ENCODE results near the gene LBP.
A peak's percentile ranks its signal among the peaks of the same experiment; 100 is the strongest.
"Not testable (repeated sequence)": the region's sequence is repeated elsewhere in the genome, so short reads cannot be mapped to it uniquely, and the experiment has no call there.

The LBP gene

DNA sequence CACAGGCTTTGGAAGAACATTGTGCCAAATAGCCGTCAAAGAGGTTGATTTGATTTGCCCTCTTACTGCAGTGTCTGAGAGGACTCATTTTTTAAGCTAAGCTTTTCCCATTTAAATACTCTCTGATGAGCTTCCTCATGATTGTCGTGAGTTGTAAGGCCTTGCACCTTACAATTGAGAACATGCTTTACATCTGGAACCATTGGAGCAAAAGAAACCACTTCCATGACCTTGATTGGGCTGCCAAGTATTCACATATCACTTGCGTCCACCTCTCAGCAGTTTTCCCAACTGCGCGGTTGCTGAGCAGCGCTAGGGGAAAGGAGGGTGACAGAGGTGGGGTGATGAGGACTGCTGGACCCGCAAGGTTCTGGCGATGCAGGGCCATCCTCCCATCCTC, 12.3 kb upstream of the LBP start:
- Histone ChIP-seq H3K27ac (ENCODE audit: poor library complexity, severe bottlenecking) (no peak overlapping the region), H3K4me3 (ENCODE audit: severe bottlenecking) (no peak overlapping the region), H3K9me3 (ENCODE audit: severe bottlenecking) (no peaks in the 10 kb centered on the region), H3K36me3 (ENCODE audit: low read depth) (no peaks in the 10 kb centered on the region), H3K4me1 (ENCODE audit: insufficient read depth, poor library complexity, severe bottlenecking) (no peaks in the 10 kb centered on the region), H3K27me3 (ENCODE audit: insufficient read depth, poor library complexity, severe bottlenecking) (no peaks in the 10 kb centered on the region)
- DNase-seq (ENCODE audit: low spot score) (no peak), ATAC-seq (ENCODE audit: low read depth) (no peak)
- TF ChIP-seq, protein P1, sequence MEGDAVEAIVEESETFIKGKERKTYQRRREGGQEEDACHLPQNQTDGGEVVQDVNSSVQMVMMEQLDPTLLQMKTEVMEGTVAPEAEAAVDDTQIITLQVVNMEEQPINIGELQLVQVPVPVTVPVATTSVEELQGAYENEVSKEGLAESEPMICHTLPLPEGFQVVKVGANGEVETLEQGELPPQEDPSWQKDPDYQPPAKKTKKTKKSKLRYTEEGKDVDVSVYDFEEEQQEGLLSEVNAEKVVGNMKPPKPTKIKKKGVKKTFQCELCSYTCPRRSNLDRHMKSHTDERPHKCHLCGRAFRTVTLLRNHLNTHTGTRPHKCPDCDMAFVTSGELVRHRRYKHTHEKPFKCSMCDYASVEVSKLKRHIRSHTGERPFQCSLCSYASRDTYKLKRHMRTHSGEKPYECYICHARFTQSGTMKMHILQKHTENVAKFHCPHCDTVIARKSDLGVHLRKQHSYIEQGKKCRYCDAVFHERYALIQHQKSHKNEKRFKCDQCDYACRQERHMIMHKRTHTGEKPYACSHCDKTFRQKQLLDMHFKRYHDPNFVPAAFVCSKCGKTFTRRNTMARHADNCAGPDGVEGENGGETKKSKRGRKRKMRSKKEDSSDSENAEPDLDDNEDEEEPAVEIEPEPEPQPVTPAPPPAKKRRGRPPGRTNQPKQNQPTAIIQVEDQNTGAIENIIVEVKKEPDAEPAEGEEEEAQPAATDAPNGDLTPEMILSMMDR (IDR thresholded peaks at IDR 0.05; ENCODE audit: poor library complexity, severe bottlenecking) = no peak

DNA sequence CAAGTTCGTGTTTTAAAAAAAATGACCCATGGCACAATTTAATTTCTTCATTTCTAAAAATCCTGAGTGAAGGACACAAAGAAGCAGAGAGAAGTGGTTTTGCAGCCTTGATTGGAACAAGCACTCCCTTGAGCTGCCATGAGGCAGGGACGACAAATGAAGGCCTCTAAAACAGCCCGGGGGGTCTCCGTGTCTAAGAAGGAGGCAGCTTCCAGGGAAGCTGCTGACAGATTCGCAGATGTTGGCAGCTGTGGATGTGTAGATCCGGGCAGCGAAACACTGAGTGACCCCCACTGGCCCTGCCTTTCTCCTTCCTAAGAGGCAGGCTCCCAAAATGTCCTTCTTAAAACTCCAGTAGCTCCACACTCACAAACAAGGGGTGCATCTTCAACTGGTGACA, 9.6 kb upstream of the LBP start:
- Histone ChIP-seq H3K27me3 (ENCODE audit: insufficient read depth, poor library complexity, severe bottlenecking) (no peaks in the 10 kb centered on the region), H3K4me3 (ENCODE audit: severe bottlenecking) (no peak overlapping the region), H3K27ac (ENCODE audit: poor library complexity, severe bottlenecking) (no peak overlapping the region), H3K36me3 (ENCODE audit: low read depth) (no peaks in the 10 kb centered on the region), H3K9me3 (ENCODE audit: severe bottlenecking) (no peaks in the 10 kb centered on the region), H3K4me1 (ENCODE audit: insufficient read depth, poor library complexity, severe bottlenecking) (no peaks in the 10 kb centered on the region)
- TF ChIP-seq, protein P1 (IDR thresholded peaks at IDR 0.05; ENCODE audit: poor library complexity, severe bottlenecking) = no peak
- DNase-seq (ENCODE audit: low spot score) (no peak), ATAC-seq (ENCODE audit: low read depth) (no peak)

DNA sequence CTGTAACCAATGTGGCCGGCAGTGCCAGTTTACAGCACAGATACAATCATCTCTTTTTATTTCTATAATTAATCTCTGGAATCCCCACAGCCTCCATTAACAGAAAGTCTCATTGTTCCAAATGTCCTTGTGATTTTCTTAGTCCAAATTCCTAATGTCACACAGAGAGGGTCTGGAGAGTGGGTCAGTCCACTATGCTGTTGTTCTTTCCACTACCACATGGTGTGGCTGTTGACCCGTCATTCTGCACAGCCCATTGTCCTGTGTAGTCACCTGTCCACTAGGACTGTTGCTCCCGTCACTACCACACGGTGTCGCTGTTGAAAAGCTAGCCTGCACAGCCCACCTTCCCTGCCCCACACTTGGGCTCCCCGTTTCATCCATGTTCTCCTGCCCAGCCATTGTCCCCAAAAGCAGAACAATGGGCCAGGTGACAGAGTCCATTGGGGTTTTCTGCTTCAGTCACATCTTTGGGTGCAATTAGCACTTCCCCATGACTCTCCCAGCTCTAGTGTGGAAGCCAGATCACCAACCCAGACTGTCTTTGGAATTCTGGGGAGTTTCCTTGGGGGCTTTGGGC, 8.6 kb upstream of the LBP start:
- H3K4me3 ChIP-seq (ENCODE audit: severe bottlenecking) = no peak overlapping the region
- H3K36me3 ChIP-seq (ENCODE audit: low read depth) = no peaks in the 10 kb centered on the region
- no peaks in the 10 kb centered on the region for H3K9me3 ChIP-seq (ENCODE audit: severe bottlenecking)
- H3K27me3 ChIP-seq (ENCODE audit: insufficient read depth, poor library complexity, severe bottlenecking) = no peaks in the 10 kb centered on the region
- H3K27ac ChIP-seq (ENCODE audit: poor library complexity, severe bottlenecking) = no peak overlapping the region
- no peaks in the 10 kb centered on the region for H3K4me1 ChIP-seq (ENCODE audit: insufficient read depth, poor library complexity, severe bottlenecking)
- ATAC-seq (ENCODE audit: low read depth) (peak; percentile 40; the same call in 2 of the 3 replicates), DNase-seq (ENCODE audit: low spot score) (no peak)
- TF ChIP-seq, protein P1 (IDR thresholded peaks at IDR 0.05; ENCODE audit: poor library complexity, severe bottlenecking) = peak; percentile 84

DNA sequence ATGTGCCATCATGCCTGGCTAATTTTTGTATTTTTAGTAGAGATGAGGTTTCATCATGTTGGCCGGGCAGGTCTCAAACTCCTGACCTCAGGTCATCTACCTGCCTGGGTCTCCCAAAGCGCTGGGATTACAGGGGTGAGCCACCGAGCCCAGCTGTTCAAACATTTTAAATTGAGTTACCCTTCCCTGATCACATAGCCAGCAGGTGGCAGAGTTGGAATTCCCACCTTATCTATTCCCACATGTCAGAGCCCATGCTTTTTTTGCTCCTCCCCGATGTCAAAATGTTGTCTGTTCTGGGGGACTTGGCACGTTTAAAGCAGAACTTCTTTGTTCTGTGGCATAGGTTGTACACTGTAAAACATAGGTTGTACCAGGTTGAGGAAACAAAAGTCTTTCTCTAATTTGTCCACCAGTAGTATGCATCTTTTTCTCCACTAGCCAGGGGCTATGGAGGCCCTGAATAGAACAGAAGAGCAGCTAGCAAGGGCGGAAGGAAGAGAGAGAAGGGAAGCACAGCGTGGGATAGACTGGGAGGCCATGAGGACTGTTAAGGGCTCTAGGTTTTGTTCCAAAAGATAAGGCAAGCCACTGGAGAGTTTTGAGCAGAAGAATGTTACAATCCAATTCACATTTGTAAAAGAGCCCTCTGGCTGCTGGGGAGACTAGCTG, 7.3 kb upstream of the LBP start:
- Histone ChIP-seq H3K4me3 (ENCODE audit: severe bottlenecking) (no peak overlapping the region), H3K36me3 (ENCODE audit: low read depth) (no peaks in the 10 kb centered on the region), H3K27me3 (ENCODE audit: insufficient read depth, poor library complexity, severe bottlenecking) (no peaks in the 10 kb centered on the region), H3K27ac (ENCODE audit: poor library complexity, severe bottlenecking) (no peak overlapping the region), H3K4me1 (ENCODE audit: insufficient read depth, poor library complexity, severe bottlenecking) (no peaks in the 10 kb centered on the region), H3K9me3 (ENCODE audit: severe bottlenecking) (no peaks in the 10 kb centered on the region)
- no peak for DNase-seq (ENCODE audit: low spot score)
- ATAC-seq (ENCODE audit: low read depth) = peak; percentile 70
- TF ChIP-seq, protein P1 (IDR thresholded peaks at IDR 0.05; ENCODE audit: poor library complexity, severe bottlenecking) = peak; percentile 92

DNA sequence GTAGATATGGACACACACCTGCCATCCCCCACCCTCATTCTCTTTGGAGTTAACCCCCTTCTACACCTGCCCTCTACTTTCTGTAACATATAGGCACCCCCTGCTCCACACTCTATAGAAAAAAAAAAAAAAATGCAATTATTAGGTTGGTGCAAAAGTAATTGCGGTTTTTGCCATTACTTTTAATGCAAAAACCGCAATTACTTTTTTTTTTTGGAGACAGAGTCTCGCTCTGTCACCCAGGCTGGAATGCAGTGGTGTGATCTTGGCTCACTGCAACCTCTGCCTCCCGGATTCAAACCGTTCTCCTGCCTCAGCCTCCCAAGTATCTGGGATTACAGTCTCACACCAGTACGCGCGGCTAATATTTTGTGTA, 6.8 kb upstream of the LBP start:
- not testable (repeated sequence) for H3K4me3 ChIP-seq (ENCODE audit: severe bottlenecking); DNase-seq (ENCODE audit: low spot score); H3K4me1 ChIP-seq (ENCODE audit: insufficient read depth, poor library complexity, severe bottlenecking)

More for the DNA sequence above, 6.8 kb upstream of the LBP start:
- not testable (repeated sequence) for H3K27ac ChIP-seq (ENCODE audit: poor library complexity, severe bottlenecking); ATAC-seq (ENCODE audit: low read depth); H3K27me3 ChIP-seq (ENCODE audit: insufficient read depth, poor library complexity, severe bottlenecking); H3K36me3 ChIP-seq (ENCODE audit: low read depth); H3K9me3 ChIP-seq (ENCODE audit: severe bottlenecking)
